Loucy (cell line): Measurements from ENCODE around the gene IGF2BP2.

Experiments
- H2AFZ ChIP-seq: fragments of 200-600 bp; sonication (generic); 2 replicates; pipeline ENCODE4 v1.6.0; 2016; ENCODE audit warnings: antibody characterized with exemption, mild to moderate bottlenecking, low read length, moderate library complexity
- H3F3A ChIP-seq: fragments of 200-600 bp; 2 replicates; pipeline ENCODE4 v1.6.0; 2016; ENCODE audit warnings: antibody characterized with exemption, low read depth, mild to moderate bottlenecking
- H3K27me3 ChIP-seq: fragments of 200-600 bp; sonication (generic); 2 replicates; pipeline ENCODE4 v1.6.1; 2014; ENCODE audit warnings: low read length, mild to moderate bottlenecking; ENCODE audit not compliant: insufficient read depth, poor library complexity, severe bottlenecking
- H3K36me3 ChIP-seq: fragments of 200-600 bp; sonication (generic); 2 replicates; pipeline ENCODE4 v1.6.1; 2016; ENCODE audit warnings: low read length; ENCODE audit not compliant: insufficient read depth
- H3K4me1 ChIP-seq: fragments of 200-600 bp; sonication (generic); 2 replicates; pipeline ENCODE4 v1.5.1; 2014; ENCODE audit warnings: low read length, mild to moderate bottlenecking; ENCODE audit not compliant: insufficient read depth, poor library complexity, severe bottlenecking
- H3K4me2 ChIP-seq: fragments of 200-600 bp; sonication (generic); 2 replicates; pipeline ENCODE4 v1.6.0; 2014; ENCODE audit warnings: antibody characterized with exemption, low read length, low read depth, mild to moderate bottlenecking; ENCODE audit not compliant: poor library complexity, severe bottlenecking
- H3K4me3 ChIP-seq: fragments of 200-600 bp; sonication (generic); 2 replicates; pipeline ENCODE4 v1.5.1; 2014; ENCODE audit warnings: low read length, mild to moderate bottlenecking, mixed read lengths; ENCODE audit not compliant: poor library complexity, severe bottlenecking
- H3K79me2 ChIP-seq: fragments of 200-600 bp; sonication (generic); 2 replicates; pipeline ENCODE4 v1.6.1; 2014; ENCODE audit warnings: low read length; ENCODE audit not compliant: insufficient read depth
- H3K9ac ChIP-seq: fragments of 200-600 bp; sonication (generic); 2 replicates; pipeline ENCODE4 v1.6.0; 2014; ENCODE audit warnings: mild to moderate bottlenecking, low read depth, low read length, moderate library complexity; ENCODE audit not compliant: poor library complexity, severe bottlenecking
- H3K9me2 ChIP-seq: fragments of 200-600 bp; sonication (generic); replicated peaks from 2 replicates; pipeline ENCODE4 v1.6.1; 2016; ENCODE audit warnings: low read depth, low read length, mixed read lengths
- H3K9me3 ChIP-seq: fragments of 200-600 bp; sonication (generic); 2 replicates; pipeline ENCODE4 v1.6.1; 2014; ENCODE audit warnings: mild to moderate bottlenecking, antibody characterized with exemption, low read length, low read depth; ENCODE audit not compliant: insufficient read depth
- H4K20me1 ChIP-seq: fragments of 200-600 bp; sonication (generic); 2 replicates; pipeline ENCODE4 v1.6.0; 2014; ENCODE audit warnings: antibody characterized with exemption, low read length, mild to moderate bottlenecking; ENCODE audit not compliant: insufficient read depth, poor library complexity, severe bottlenecking
- EZH2phosphoT487 ChIP-seq: fragments of 200-600 bp; IDR thresholded peaks from 2 replicates; pipeline ENCODE4 v1.6.1; 2018; ENCODE audit warnings: antibody characterized with exemption, mild to moderate bottlenecking, moderate library complexity, borderline replicate concordance
- TF ChIP-seq, protein P1 (sequence below): fragments of 200-600 bp; sonication (generic); conservative IDR thresholded peaks from 2 replicates; pipeline ENCODE4 v1.5.1; 2014; ENCODE audit warnings: mild to moderate bottlenecking, antibody characterized with exemption, low read length

Gene IGF2BP2

DNA sequence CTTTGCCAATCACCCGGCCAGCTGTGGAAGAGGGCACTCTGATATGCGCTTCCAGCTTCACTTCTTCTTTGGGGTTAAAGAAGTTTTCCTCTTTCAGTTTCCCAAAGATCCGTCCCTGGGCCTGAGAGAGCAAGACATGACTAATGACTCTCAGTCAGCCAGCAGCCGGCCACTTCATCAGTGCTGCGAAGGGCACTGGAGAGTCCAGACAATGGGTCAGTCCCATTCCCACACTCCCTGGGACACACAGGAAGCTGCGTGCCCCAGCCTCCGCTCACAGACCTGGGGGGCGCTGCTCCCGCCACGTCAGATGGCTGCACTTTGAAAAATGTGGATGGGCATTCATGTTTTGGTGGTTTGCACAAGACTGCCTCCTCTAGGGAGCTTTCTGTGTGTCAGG is 175.4 kb downstream of the IGF2BP2 start:
- no peaks in the 10 kb centered on the region for H3K36me3 ChIP-seq
- no peak overlapping the region for H3K4me3 ChIP-seq
- H3K9me3 ChIP-seq = no peaks in the 10 kb centered on the region
- H3K4me2 ChIP-seq = no peak overlapping the region
- no peaks in the 10 kb centered on the region for H3K79me2 ChIP-seq
- no peaks in the 10 kb centered on the region for H3K27me3 ChIP-seq
- H3K4me1 ChIP-seq = no peaks in the 10 kb centered on the region
- H3K9me2 ChIP-seq = no peaks in the 10 kb centered on the region
- no peak for TF ChIP-seq EZH2phosphoT487
- TF ChIP-seq, protein P1, sequence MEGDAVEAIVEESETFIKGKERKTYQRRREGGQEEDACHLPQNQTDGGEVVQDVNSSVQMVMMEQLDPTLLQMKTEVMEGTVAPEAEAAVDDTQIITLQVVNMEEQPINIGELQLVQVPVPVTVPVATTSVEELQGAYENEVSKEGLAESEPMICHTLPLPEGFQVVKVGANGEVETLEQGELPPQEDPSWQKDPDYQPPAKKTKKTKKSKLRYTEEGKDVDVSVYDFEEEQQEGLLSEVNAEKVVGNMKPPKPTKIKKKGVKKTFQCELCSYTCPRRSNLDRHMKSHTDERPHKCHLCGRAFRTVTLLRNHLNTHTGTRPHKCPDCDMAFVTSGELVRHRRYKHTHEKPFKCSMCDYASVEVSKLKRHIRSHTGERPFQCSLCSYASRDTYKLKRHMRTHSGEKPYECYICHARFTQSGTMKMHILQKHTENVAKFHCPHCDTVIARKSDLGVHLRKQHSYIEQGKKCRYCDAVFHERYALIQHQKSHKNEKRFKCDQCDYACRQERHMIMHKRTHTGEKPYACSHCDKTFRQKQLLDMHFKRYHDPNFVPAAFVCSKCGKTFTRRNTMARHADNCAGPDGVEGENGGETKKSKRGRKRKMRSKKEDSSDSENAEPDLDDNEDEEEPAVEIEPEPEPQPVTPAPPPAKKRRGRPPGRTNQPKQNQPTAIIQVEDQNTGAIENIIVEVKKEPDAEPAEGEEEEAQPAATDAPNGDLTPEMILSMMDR = no peak
- H3K9ac ChIP-seq = no peak overlapping the region
- no peaks in the 10 kb centered on the region for H4K20me1 ChIP-seq
- H3F3A ChIP-seq = no peaks in the 10 kb centered on the region
- H2AFZ ChIP-seq = no peak overlapping the region

GRCh38 chr3:185648396-185648795 is 176.4 kb downstream of the IGF2BP2 start:
- H3K79me2 ChIP-seq = no peaks in the 10 kb centered on the region
- no peaks in the 10 kb centered on the region for H3K9me3 ChIP-seq
- no peaks in the 10 kb centered on the region for H3K4me1 ChIP-seq
- no peak overlapping the region for H3K4me2 ChIP-seq
- TF ChIP-seq, protein P1 = no peak
- no peak for TF ChIP-seq EZH2phosphoT487
- no peak overlapping the region for H2AFZ ChIP-seq
- H3K4me3 ChIP-seq = no peak overlapping the region
- no peaks in the 10 kb centered on the region for H3F3A ChIP-seq
- H3K27me3 ChIP-seq = no peaks in the 10 kb centered on the region
- H3K9me2 ChIP-seq = no peaks in the 10 kb centered on the region
- no peaks in the 10 kb centered on the region for H3K36me3 ChIP-seq
- no peak overlapping the region for H3K9ac ChIP-seq
- no peaks in the 10 kb centered on the region for H4K20me1 ChIP-seq

DNA sequence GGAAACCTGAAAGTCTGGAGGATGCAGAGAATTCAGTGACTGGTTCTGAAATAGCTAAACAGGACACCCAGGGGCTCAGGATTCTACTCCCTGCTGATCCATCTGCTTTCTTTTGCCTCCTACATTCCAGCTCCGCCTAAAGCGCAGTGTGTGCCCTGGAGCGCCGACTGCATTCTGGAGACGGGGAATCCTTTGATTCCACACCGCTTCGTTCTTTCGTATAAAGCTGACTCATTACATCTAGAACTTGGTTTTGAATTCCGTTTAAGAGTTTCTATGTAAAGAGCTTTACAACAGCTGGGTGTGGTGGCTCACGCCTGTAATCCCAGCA is 177.0 kb downstream of the IGF2BP2 start:
- no peak overlapping the region for H3K4me3 ChIP-seq
- no peaks in the 10 kb centered on the region for H3K9me3 ChIP-seq
- no peaks in the 10 kb centered on the region for H3F3A ChIP-seq
- H3K27me3 ChIP-seq = no peaks in the 10 kb centered on the region
- H3K9me2 ChIP-seq = no peaks in the 10 kb centered on the region
- H3K79me2 ChIP-seq = no peaks in the 10 kb centered on the region
- no peak overlapping the region for H3K4me2 ChIP-seq
- H3K9ac ChIP-seq = no peak overlapping the region
- no peaks in the 10 kb centered on the region for H3K36me3 ChIP-seq
- H3K4me1 ChIP-seq = no peaks in the 10 kb centered on the region
- no peak overlapping the region for H2AFZ ChIP-seq
- TF ChIP-seq, protein P1 = no peak
- TF ChIP-seq EZH2phosphoT487 = no peak
- H4K20me1 ChIP-seq = no peaks in the 10 kb centered on the region
